ENCODE results near the gene ARHGEF1.

DNA sequence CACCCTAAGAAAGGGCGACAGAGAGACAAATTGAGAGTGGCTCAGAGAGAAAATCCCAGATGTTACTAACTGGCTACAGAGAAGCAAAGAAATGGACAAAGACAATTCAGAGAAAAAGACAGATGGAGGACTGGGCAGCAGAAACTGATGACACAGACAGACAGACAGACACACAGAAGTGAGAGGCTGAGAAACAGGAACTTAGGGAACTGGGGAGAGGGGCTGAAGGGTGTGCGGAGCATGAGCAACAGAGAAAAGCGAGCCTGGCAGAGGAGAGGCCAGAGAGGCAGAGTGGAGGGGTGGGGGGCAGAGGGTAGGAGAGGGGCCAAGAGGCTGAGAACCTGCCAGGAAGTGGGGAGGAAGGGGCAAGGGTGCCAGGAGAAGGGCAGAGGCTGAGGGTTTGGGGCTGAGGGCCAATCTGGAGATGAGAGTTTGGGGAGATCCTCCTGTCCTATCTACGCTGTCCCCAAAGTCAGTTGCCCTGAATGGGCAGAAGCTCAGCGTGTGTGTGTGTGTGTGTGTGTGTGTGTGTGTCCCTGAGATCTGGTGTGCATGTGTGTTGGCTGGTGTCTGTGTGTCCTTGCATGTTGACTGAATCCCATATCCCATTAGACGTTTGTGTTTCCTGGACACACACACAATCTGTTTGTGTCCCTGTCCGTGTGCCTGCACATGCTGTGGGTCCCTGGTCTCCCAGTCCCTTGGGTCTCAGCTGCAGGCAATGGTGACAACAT lies 50.9 kb downstream of the ARHGEF1 start:
- TF ChIP-seq, protein P1, sequence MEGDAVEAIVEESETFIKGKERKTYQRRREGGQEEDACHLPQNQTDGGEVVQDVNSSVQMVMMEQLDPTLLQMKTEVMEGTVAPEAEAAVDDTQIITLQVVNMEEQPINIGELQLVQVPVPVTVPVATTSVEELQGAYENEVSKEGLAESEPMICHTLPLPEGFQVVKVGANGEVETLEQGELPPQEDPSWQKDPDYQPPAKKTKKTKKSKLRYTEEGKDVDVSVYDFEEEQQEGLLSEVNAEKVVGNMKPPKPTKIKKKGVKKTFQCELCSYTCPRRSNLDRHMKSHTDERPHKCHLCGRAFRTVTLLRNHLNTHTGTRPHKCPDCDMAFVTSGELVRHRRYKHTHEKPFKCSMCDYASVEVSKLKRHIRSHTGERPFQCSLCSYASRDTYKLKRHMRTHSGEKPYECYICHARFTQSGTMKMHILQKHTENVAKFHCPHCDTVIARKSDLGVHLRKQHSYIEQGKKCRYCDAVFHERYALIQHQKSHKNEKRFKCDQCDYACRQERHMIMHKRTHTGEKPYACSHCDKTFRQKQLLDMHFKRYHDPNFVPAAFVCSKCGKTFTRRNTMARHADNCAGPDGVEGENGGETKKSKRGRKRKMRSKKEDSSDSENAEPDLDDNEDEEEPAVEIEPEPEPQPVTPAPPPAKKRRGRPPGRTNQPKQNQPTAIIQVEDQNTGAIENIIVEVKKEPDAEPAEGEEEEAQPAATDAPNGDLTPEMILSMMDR (IDR thresholded peaks at IDR 0.05) = no peak
- no peak for TF ChIP-seq POLR2A (IDR thresholded peaks at IDR 0.05)

Measured in heart left ventricle (tissue), 13 donors.